OCI-LY1 (cell line): ENCODE results near the gene KIAA1328.

Experiments
- EZH2 ChIP-seq: fragments of 200-600 bp; sonication (generic), shearing (Covaris generic); IDR thresholded peaks from 2 replicates; pipeline ENCODE4 v1.8.0; 2017; ENCODE audit warnings: borderline replicate concordance, mixed run types, mild to moderate bottlenecking, antibody characterized with exemption, low read length, moderate library complexity, mixed read lengths
- TF ChIP-seq, protein P1 (sequence below): fragments of 200-600 bp; sonication (generic), shearing (Covaris generic); IDR thresholded peaks from 2 replicates; pipeline ENCODE4 v1.5.1; 2017; ENCODE audit warnings: mild to moderate bottlenecking, antibody characterized with exemption, low read length, moderate library complexity, mixed read lengths

DNA sequence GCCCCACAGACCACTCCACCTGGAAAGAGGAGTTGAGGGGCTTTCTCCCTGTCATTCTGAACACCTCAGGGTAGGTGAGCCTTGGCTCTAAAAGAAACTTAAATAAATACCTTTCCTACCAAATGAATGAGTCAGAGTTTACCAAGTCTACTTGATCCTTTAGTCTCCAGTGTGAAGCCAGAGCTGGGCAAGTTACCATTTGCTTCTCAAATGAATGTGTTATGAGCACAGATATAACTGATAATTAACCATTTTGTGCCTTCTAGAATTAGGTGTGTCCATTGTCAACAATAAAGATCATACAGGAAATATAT lies 347.7 kb downstream of the KIAA1328 start:
- TF ChIP-seq, protein P1, sequence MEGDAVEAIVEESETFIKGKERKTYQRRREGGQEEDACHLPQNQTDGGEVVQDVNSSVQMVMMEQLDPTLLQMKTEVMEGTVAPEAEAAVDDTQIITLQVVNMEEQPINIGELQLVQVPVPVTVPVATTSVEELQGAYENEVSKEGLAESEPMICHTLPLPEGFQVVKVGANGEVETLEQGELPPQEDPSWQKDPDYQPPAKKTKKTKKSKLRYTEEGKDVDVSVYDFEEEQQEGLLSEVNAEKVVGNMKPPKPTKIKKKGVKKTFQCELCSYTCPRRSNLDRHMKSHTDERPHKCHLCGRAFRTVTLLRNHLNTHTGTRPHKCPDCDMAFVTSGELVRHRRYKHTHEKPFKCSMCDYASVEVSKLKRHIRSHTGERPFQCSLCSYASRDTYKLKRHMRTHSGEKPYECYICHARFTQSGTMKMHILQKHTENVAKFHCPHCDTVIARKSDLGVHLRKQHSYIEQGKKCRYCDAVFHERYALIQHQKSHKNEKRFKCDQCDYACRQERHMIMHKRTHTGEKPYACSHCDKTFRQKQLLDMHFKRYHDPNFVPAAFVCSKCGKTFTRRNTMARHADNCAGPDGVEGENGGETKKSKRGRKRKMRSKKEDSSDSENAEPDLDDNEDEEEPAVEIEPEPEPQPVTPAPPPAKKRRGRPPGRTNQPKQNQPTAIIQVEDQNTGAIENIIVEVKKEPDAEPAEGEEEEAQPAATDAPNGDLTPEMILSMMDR: no peak
- TF ChIP-seq EZH2: no peak
